WTC11 (cell line): ENCODE measurements around the gene CROCC2.

Source experiments
- ETV6 ChIP-seq: sonication (generic); formaldehyde crosslinking; IDR thresholded peaks from 2 replicates; pipeline ENCODE4 v1.8.1; 2022; ENCODE audit warnings: mild to moderate bottlenecking, missing genetic modification reagents
- FOXK1 ChIP-seq: sonication (generic); formaldehyde crosslinking; IDR thresholded peaks from 2 replicates; pipeline ENCODE4 v1.8.0; 2022; ENCODE audit warnings: mild to moderate bottlenecking, moderate library complexity, missing genetic modification reagents
- GRHL2 ChIP-seq: fragments of 250-450 bp; sonication (Bioruptor Pico); IDR thresholded peaks from 2 replicates; pipeline ENCODE4 v1.8.0; 2022; ENCODE audit warnings: mild to moderate bottlenecking, moderate library complexity; ENCODE audit not compliant: insufficient replicate concordance, severe bottlenecking
- IRF1 ChIP-seq: sonication (generic); formaldehyde crosslinking; IDR thresholded peaks from 2 replicates; pipeline ENCODE4 v1.8.0; 2023; ENCODE audit warnings: missing genetic modification reagents
- NR2C2 ChIP-seq: sonication (generic); formaldehyde crosslinking; IDR thresholded peaks from 2 replicates; pipeline ENCODE4 v1.8.0; 2022; ENCODE audit warnings: mild to moderate bottlenecking, missing genetic modification reagents
- SMAD3 ChIP-seq: sonication (generic); formaldehyde crosslinking; IDR thresholded peaks from 2 replicates; pipeline ENCODE4 v1.8.0; 2022; ENCODE audit warnings: missing genetic modification reagents, mild to moderate bottlenecking, borderline replicate concordance
- USF2 ChIP-seq: sonication (generic); formaldehyde crosslinking; IDR thresholded peaks from 2 replicates; pipeline ENCODE4 v1.8.1; 2023; ENCODE audit warnings: mild to moderate bottlenecking, missing genetic modification reagents, moderate library complexity
- ZNF121 ChIP-seq: sonication (generic); formaldehyde crosslinking; IDR thresholded peaks from 2 replicates; pipeline ENCODE4 v1.8.0; 2023; ENCODE audit warnings: missing genetic modification reagents
- TF ChIP-seq, protein P1 (sequence below): fragments of 200-600 bp; IDR thresholded peaks from 2 replicates; pipeline ENCODE4 v1.8.0; 2022; ENCODE audit warnings: antibody characterized with exemption
- TF ChIP-seq, protein P2 (sequence below): sonication (generic); formaldehyde crosslinking; IDR thresholded peaks from 2 replicates; pipeline ENCODE4 v1.8.0; 2022; ENCODE audit warnings: mild to moderate bottlenecking, missing genetic modification reagents
- TF ChIP-seq, protein P3 (sequence below): sonication (generic); formaldehyde crosslinking; IDR thresholded peaks from 2 replicates; pipeline ENCODE4 v1.8.0; 2022; ENCODE audit warnings: mild to moderate bottlenecking, missing genetic modification reagents
- TF ChIP-seq, protein P4 (sequence below): sonication (generic); formaldehyde crosslinking; IDR thresholded peaks from 2 replicates; pipeline ENCODE4 v1.8.1; 2022; ENCODE audit warnings: low read depth, missing genetic modification reagents, borderline replicate concordance
- TF ChIP-seq, protein P5 (sequence below): sonication (generic); formaldehyde crosslinking; IDR thresholded peaks from 2 replicates; pipeline ENCODE4 v1.8.1; 2022; ENCODE audit warnings: low read depth, mild to moderate bottlenecking, moderate library complexity, missing genetic modification reagents, borderline replicate concordance

GRCh38 chr2:241007880-241008710 lies 102.0 kb downstream of the CROCC2 start:
- TF ChIP-seq, protein P1, sequence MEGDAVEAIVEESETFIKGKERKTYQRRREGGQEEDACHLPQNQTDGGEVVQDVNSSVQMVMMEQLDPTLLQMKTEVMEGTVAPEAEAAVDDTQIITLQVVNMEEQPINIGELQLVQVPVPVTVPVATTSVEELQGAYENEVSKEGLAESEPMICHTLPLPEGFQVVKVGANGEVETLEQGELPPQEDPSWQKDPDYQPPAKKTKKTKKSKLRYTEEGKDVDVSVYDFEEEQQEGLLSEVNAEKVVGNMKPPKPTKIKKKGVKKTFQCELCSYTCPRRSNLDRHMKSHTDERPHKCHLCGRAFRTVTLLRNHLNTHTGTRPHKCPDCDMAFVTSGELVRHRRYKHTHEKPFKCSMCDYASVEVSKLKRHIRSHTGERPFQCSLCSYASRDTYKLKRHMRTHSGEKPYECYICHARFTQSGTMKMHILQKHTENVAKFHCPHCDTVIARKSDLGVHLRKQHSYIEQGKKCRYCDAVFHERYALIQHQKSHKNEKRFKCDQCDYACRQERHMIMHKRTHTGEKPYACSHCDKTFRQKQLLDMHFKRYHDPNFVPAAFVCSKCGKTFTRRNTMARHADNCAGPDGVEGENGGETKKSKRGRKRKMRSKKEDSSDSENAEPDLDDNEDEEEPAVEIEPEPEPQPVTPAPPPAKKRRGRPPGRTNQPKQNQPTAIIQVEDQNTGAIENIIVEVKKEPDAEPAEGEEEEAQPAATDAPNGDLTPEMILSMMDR: no peak
- TF ChIP-seq USF2 (CRISPR knock-in tag) (no peak), IRF1 (CRISPR knock-in tag) (no peak), ETV6 (no peak), FOXK1 (no peak), ZNF121 (CRISPR knock-in tag) (no peak), SMAD3 (no peak), NR2C2 (CRISPR knock-in tag) (no peak), GRHL2 (CRISPR knock-in tag) (no peak)
- TF ChIP-seq, protein P2, sequence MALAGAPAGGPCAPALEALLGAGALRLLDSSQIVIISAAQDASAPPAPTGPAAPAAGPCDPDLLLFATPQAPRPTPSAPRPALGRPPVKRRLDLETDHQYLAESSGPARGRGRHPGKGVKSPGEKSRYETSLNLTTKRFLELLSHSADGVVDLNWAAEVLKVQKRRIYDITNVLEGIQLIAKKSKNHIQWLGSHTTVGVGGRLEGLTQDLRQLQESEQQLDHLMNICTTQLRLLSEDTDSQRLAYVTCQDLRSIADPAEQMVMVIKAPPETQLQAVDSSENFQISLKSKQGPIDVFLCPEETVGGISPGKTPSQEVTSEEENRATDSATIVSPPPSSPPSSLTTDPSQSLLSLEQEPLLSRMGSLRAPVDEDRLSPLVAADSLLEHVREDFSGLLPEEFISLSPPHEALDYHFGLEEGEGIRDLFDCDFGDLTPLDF (CRISPR knock-in tag): no peak
- TF ChIP-seq, protein P3, sequence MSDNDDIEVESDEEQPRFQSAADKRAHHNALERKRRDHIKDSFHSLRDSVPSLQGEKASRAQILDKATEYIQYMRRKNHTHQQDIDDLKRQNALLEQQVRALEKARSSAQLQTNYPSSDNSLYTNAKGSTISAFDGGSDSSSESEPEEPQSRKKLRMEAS (CRISPR knock-in tag): no peak
- TF ChIP-seq, protein P4, sequence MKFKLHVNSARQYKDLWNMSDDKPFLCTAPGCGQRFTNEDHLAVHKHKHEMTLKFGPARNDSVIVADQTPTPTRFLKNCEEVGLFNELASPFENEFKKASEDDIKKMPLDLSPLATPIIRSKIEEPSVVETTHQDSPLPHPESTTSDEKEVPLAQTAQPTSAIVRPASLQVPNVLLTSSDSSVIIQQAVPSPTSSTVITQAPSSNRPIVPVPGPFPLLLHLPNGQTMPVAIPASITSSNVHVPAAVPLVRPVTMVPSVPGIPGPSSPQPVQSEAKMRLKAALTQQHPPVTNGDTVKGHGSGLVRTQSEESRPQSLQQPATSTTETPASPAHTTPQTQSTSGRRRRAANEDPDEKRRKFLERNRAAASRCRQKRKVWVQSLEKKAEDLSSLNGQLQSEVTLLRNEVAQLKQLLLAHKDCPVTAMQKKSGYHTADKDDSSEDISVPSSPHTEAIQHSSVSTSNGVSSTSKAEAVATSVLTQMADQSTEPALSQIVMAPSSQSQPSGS: no peak
- TF ChIP-seq, protein P5, sequence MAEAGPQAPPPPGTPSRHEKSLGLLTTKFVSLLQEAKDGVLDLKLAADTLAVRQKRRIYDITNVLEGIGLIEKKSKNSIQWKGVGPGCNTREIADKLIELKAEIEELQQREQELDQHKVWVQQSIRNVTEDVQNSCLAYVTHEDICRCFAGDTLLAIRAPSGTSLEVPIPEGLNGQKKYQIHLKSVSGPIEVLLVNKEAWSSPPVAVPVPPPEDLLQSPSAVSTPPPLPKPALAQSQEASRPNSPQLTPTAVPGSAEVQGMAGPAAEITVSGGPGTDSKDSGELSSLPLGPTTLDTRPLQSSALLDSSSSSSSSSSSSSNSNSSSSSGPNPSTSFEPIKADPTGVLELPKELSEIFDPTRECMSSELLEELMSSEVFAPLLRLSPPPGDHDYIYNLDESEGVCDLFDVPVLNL (CRISPR knock-in tag): no peak
